Stimulated activated CD4-positive, alpha-beta T cell treated with anti-CD3 and anti-CD28 coated beads, Interleukin-15, amount 100 ng/mL, for 48 hours (primary cell): ENCODE measurements around the gene PFKP.

ENCODE experiments used
- DNase-seq, 2 donors: peaks; one replicate each; pipeline ENCODE4 v3.0.0-alpha.2; 2020; ENCODE audit warnings: low read depth in 2 of 2

The PFKP gene

GRCh38 chr10:3067118-3067858, at the start of gene PFKP:
TSS of gene PFKP (plus strand) at chr10:3067548. CDS start at chr10:3067596, 48 bp downstream.
- peak in 1 of 2 donors; percentile 66 for DNase-seq

- DNase-seq, result no peak
These were observed 49.1 kb upstream of the PFKP start for GRCh38 chr10:3018247-3018646.

- no peak for DNase-seq
These were observed 47.0 kb upstream of the PFKP start for GRCh38 chr10:3020311-3020710.

- no peak for DNase-seq
These were observed 46.5 kb upstream of the PFKP start for GRCh38 chr10:3020881-3021280.

DNA sequence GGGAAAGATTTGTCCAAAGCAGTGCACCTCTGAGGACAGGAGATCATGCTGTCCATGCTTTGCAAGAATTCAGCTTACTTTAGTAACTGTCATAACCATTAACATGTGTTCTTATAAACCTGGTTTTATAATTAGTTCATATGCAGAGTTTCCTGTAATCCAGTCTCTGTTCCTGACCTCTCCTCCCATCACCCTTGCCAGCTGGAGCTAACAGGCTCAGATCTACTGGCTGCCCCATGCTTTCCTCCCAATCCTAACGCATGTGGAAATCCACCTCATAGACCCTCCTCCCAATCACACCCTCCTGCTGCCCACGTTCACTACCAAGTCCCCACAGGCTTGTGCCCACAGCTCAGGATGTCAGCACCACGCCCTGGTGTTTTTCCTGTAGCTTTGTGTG, 45.3 kb upstream of the PFKP start:
- no peak for DNase-seq

GRCh38 chr10:3023892-3024291, 43.5 kb upstream of the PFKP start:
- DNase-seq, result no peak

GRCh38 chr10:3025026-3025683, 42.2 kb upstream of the PFKP start:
- DNase-seq, result no peak

GRCh38 chr10:3027866-3028265, 39.5 kb upstream of the PFKP start:
- no peak for DNase-seq

DNA sequence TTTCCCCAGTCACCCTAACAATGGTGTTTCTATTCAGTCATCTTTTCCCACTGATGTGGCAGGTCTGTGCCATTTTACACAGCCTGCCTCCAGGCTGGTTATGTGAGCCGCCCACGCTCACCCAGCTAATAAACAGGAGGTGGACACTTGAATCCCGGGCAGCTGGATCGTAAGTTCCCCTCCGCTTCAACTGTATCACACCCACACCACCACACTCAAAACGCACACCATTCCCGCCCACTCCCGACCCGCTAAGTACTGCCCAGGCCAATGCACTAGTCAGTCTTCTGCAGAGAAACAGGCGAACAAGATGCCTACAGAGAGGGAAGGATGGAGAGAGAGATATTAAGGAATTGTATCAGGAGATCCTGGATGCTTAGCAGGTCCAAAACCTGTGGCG, 38.9 kb upstream of the PFKP start:
- no peak for DNase-seq

DNA sequence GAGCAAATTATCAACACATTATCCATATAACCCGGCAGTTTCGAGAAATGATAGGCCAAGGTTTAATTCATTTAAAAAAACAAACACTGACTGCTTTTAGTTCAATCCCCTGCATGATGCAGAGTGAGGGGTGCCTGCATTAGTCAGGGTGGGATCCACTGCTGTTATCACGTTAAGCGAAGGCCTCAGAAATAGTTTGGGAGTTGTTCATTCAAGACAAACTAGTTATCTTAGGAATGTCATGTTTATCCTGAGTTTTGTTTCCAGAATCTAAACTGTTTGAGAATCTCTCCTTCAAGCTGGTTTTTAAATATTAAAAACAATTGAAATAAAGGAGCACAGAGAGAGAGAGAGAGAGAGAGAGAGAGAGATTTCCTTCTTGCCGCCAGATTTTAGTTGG, 36.6 kb upstream of the PFKP start:
- DNase-seq, result no peak

- DNase-seq, result no peak
These were observed 35.9 kb upstream of the PFKP start for GRCh38 chr10:3031490-3031889.

DNA sequence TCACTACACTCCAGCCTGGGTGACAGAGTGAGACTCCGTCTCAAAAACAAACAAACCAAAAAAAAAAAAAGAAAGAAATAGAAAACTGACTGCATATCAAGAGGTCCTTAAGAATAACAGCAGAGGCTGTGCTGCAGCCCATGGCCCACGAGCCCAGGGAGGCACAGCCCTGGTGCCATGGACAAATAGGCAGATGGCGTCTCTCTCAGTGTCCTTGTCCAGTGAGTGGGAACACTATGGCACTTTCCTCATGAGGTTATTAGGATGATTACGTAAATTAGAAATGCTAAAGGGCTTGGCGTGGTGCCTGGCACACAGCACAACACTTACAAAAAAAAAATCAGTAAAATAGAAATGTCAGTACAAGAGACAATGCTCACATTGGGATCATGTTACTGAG, 33.4 kb upstream of the PFKP start:
- no peak for DNase-seq

GRCh38 chr10:3034616-3035015, 32.7 kb upstream of the PFKP start:
- no peak for DNase-seq

- no peak for DNase-seq
These were observed 31.0 kb upstream of the PFKP start for GRCh38 chr10:3036155-3037021.

GRCh38 chr10:3037182-3037581, 30.2 kb upstream of the PFKP start:
- DNase-seq, result no peak

DNA sequence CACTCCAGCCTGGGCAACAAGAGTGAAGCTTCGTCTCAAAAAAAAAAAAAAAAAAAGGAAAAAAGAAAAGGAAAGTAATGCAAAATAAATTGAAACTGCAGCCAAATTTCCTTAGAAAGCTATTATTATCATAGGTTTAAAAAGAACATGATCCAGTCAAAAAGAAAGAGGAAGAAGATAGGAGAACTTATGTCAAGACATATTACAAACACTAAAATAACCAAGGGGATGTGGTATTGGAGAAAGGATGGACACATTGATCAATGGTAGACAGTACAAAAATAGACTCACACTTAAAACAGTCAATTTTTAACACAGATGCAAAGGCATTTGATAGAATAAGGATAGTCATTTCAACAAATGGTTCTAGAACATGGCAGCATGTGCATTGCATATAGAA, 27.3 kb upstream of the PFKP start:
- DNase-seq, result no peak

GRCh38 chr10:3042589-3042988, 24.8 kb upstream of the PFKP start:
- no peak for DNase-seq

DNA sequence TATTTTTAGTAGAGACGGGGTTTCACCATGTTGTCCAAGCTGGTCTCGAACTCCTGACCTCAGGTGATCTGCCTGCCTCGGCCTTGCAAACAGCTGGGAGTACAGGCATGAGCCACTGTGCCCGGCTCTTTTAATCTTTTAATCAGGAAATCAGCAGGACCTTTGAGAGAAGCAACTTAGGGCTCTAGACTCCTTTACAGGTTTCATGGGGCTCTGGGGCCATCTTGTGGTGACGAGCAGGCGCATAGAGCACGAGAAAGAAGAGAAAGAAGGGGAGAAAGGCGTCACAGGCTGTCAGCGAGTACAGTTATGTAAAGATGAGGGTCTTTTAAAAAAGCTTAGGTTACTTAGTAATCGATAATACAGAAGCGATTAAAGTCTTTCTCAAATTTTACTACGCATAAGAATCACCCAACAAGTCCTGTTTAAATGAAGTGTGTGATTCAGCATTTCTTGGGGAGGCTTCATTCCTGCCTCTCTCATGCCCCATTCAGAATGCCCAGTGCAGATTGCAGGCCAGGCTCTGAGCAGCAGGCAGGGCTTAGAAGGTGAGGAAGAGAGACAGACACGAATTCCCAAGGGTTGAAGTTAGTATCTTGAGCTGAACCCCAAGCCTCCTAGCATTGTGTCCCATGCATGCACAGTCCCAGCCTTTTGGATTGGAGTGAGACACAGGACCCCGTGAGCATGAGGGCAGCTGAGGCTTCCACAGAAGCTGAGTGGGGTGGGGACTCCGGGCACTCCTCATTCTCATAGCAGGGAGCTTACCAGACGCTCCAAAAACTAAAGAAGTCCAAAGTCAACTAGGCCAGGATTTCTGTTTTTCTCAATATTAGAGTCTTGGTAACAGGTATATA, 23.6 kb upstream of the PFKP start:
- peak in 1 of 2 donors; percentile 23 for DNase-seq

DNA sequence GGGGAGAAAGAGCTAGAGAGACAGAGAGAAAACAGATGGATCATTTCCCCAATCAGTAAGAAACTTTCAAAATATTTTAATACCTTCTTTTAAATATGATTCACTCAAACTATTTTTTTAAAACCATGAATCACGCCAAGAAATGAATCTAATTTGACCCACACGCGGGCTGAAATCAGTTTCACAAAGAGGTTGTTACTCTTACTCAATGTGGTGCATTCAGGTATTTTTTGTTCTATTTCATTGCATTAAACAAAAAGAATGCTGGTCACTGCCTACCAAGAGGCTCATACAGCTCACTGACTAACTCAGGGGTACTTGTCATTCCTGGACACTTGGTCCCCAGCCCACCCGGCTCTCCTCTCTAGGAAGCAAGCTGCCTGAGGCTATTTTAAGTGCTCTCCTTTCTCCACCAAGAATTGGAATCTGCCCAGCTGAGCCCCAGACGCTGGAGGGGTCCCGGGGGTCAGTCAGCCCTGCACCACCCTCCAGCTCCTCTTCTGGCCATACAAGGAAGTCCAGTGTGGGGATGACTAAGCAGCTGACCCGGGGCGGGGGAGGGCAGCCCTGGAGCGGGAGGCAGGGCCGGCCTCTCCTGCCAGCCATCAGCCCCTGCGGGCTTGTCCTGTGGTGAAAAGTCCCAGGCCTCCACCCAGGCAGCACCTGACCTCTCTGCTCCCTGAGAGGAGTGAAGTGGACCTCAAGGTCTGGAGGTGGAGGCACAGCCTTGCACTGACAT, 21.7 kb upstream of the PFKP start:
- DNase-seq, result no peak

- no peak for DNase-seq
These were observed 21.1 kb upstream of the PFKP start for GRCh38 chr10:3046210-3046779.
